HG03039 (cell line): ENCODE results near the gene THEM4.
"Not testable (repeated sequence)": the region's sequence is repeated elsewhere in the genome, so short reads cannot be mapped to it uniquely, and the experiment has no call there.

Experiments used
- ATAC-seq: cut with Tn5 transposase; IDR thresholded peaks from one replicate; pipeline ENCODE4 v1.9.1; 2021; ENCODE audit warnings: mild to moderate bottlenecking, moderate library complexity; ENCODE audit not compliant: unreplicated experiment

THEM4 gene

GRCh38 chr1:151860504-151861187 is 48.7 kb downstream of the THEM4 start:
- ATAC-seq = no peak

GRCh38 chr1:151859891-151860293 is 49.4 kb downstream of the THEM4 start:
- no peak for ATAC-seq

- no peak for ATAC-seq
Observed at GRCh38 chr1:151858886-151859665, 50.2 kb downstream of the THEM4 start.

- ATAC-seq = no peak
Observed at GRCh38 chr1:151858030-151858746, 51.1 kb downstream of the THEM4 start.

- no peak for ATAC-seq
Observed at GRCh38 chr1:151855933-151856332, 53.4 kb downstream of the THEM4 start.

- ATAC-seq = not testable (repeated sequence)
Observed at GRCh38 chr1:151855516-151855915, 53.8 kb downstream of the THEM4 start.

GRCh38 chr1:151854658-151855057 is 54.7 kb downstream of the THEM4 start:
- ATAC-seq = no peak

- no peak for ATAC-seq
Observed at GRCh38 chr1:151853411-151853943, 55.8 kb downstream of the THEM4 start, which contains the start of gene THEM5. Gene THEM5, minus strand, starts transcription at chr1:151853712. Its CDS starts 147 bp downstream, at chr1:151853565.

- ATAC-seq = no peak
Observed at GRCh38 chr1:151852733-151853132, 56.6 kb downstream of the THEM4 start.

- no peak for ATAC-seq
Observed at GRCh38 chr1:151851886-151852285, 57.4 kb downstream of the THEM4 start.

- no peak for ATAC-seq
Observed at GRCh38 chr1:151849871-151850270, 59.4 kb downstream of the THEM4 start.

GRCh38 chr1:151849126-151849525 is 60.2 kb downstream of the THEM4 start:
- ATAC-seq = no peak

GRCh38 chr1:151847867-151848596 is 61.3 kb downstream of the THEM4 start:
- no peak for ATAC-seq

- no peak for ATAC-seq
Observed at GRCh38 chr1:151846686-151847237, 62.5 kb downstream of the THEM4 start.

- no peak for ATAC-seq
Observed at GRCh38 chr1:151846062-151846568, 63.2 kb downstream of the THEM4 start.

GRCh38 chr1:151843398-151843797 is 65.9 kb downstream of the THEM4 start:
- ATAC-seq = no peak

GRCh38 chr1:151841141-151841540 is 68.2 kb downstream of the THEM4 start:
- no peak for ATAC-seq

GRCh38 chr1:151840421-151840820 is 68.9 kb downstream of the THEM4 start:
- ATAC-seq = no peak

- no peak for ATAC-seq
Observed at GRCh38 chr1:151839457-151840403, 69.6 kb downstream of the THEM4 start, which contains the start of gene C2CD4D. Gene C2CD4D, minus strand, starts transcription at chr1:151839820. Its CDS starts 831 bp downstream, at chr1:151838989.
